HepG2 (cell line): ENCODE data around the gene METTL22. TPM values are rescaled to one million over a fixed set of nuclear protein-coding genes. Genes with fewer than 3 reads are reported as not detected.

Experiments
- CREB1 ChIP-seq, 2 experiments: fragments of 450-650 bp in 1 of 2; IDR thresholded peaks; 2 replicates each; pipeline ENCODE4 v1.6.1; 2016 to 2017; ENCODE audit warnings: control low read depth in 1 of 2, mild to moderate bottlenecking in 1 of 2, missing compliant biosample characterization in 1 of 2, missing genetic modification characterization in 1 of 2
- HDAC6 ChIP-seq: fragments of 200-600 bp; sonication (generic); IDR thresholded peaks from 2 replicates; pipeline ENCODE4 v1.7.0; 2017; ENCODE audit warnings: mild to moderate bottlenecking, antibody characterized with exemption, low read length, low read depth
- ISL2 ChIP-seq: sonication (generic); formaldehyde crosslinking; IDR thresholded peaks from 2 replicates; pipeline ENCODE4 v1.5.0; 2020; ENCODE audit warnings: missing genetic modification reagents
- NCOA5 ChIP-seq: sonication (generic); formaldehyde crosslinking; IDR thresholded peaks from 2 replicates; pipeline ENCODE4 v1.4.0; 2020; ENCODE audit warnings: missing genetic modification reagents
- PHF20 ChIP-seq: sonication (generic); formaldehyde crosslinking; IDR thresholded peaks from 2 replicates; pipeline ENCODE4 v1.5.0; 2020; ENCODE audit warnings: mild to moderate bottlenecking, missing genetic modification reagents
- RAD51 ChIP-seq: fragments of 450-650 bp; IDR thresholded peaks from 2 replicates; pipeline ENCODE4 v1.6.1; 2016; ENCODE audit warnings: borderline replicate concordance
- SIX4 ChIP-seq: sonication (generic); formaldehyde crosslinking; IDR thresholded peaks from 2 replicates; pipeline ENCODE4 v1.4.0; 2020; ENCODE audit warnings: missing genetic modification reagents
- ZNF549 ChIP-seq: sonication (generic); formaldehyde crosslinking; IDR thresholded peaks from 2 replicates; pipeline ENCODE4 v1.5.0; 2020; ENCODE audit warnings: missing genetic modification reagents
- ZNF737 ChIP-seq: sonication (generic); formaldehyde crosslinking; IDR thresholded peaks from 2 replicates; pipeline ENCODE4 v1.5.0; 2020; ENCODE audit warnings: missing genetic modification reagents, mild to moderate bottlenecking, borderline replicate concordance
- ZNF761 ChIP-seq: sonication (generic); formaldehyde crosslinking; conservative IDR thresholded peaks from 2 replicates; pipeline ENCODE4 v1.4.0; 2020; ENCODE audit warnings: mild to moderate bottlenecking, missing genetic modification reagents
- ZNF768 ChIP-seq: sonication (generic); formaldehyde crosslinking; IDR thresholded peaks from 2 replicates; pipeline ENCODE4 v1.4.0; 2020; ENCODE audit warnings: missing genetic modification reagents
- ZNF83 ChIP-seq: sonication (generic); formaldehyde crosslinking; IDR thresholded peaks from 2 replicates; pipeline ENCODE4 v1.4.0; 2020; ENCODE audit warnings: missing genetic modification reagents, mild to moderate bottlenecking, borderline replicate concordance
- polyA plus RNA-seq, 8 experiments: library from polyadenylated mRNA; depleted of rRNA in 3 of 8; stranded (reverse) in 7 of 8; unstranded in 1 of 8; fragments of >200 nt; fragmentation: Illumina TruSeq in 4 of 8; extraction: Trizol in 4 of 8; gene quantifications; 2 replicates each; pipeline versions ENCODE4 v1.2.1 to v1.2.3, GENCODE V29; 2011 to 2016; ENCODE audit warnings: low read depth in 4 of 8, missing spikeins in 1 of 8, mixed read lengths in 1 of 8; ENCODE audit not compliant: insufficient read depth in 1 of 8
- total RNA-seq, 5 experiments: library from RNA; depleted of rRNA; stranded (reverse); fragments of >200 nt; fragmentation: Illumina TruSeq; extraction: Trizol; gene quantifications; 2 replicates each; pipeline ENCODE4 v1.2.3, GENCODE V29; 2016; ENCODE audit warnings: low read depth in 1 of 5
- TF ChIP-seq, protein P1 (sequence below): sonication (generic); formaldehyde crosslinking; IDR thresholded peaks from 2 replicates; pipeline ENCODE4 v1.9.0; 2022; ENCODE audit warnings: missing genetic modification reagents, mild to moderate bottlenecking, borderline replicate concordance
- TF ChIP-seq, protein P2 (sequence below): sonication (generic); formaldehyde crosslinking; IDR thresholded peaks from 2 replicates; pipeline ENCODE4 v1.8.0; 2022; ENCODE audit warnings: mild to moderate bottlenecking, missing genetic modification reagents, moderate library complexity
- TF ChIP-seq, protein P3 (sequence below): IDR thresholded peaks from 2 replicates; pipeline ENCODE4 v1.6.1; 2012; ENCODE audit warnings: low read length, improper control_type of control experiment

The METTL22 gene
- total and polyA plus RNA-seq, 2 of the 13 experiments (the other 11 are each of a cell fraction or from before 2014, with no cell fraction given): 36.2 to 94.8 TPM

DNA sequence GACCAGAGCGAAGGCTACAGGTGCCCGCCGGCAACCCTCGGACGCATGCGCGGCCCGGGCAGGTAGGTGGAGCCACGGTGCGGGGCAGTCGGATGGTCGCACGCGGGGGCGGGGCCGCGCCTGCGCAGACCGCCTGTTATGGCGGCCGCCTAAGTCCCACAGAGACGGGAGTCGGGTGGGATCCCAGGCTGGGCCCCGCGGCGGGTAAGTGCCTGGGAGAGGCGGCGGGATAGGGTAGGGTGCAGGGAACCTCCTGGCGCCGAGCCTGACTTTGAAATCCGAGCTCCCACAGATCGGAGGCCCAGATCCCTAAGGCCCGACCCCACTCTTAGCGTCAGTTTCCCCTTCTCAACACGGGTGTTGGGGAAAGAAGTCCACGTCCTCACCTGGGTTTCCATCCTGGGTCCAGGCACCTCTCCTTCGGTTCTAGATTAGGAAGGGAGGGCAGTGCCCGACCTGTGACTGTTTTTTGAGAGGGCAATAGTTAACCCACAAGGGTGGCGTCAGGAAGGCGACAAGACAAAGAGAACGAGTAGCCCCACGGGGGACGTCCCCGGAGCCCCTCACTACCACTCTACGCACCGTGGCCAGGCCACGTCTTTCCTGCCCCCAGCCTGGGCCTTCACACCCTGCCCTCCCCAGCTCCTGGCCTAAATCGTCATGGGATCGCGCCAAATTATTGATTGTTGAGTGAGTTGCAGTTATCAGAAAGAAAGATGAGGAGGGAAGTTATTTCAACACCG, at the start of gene METTL22 (continued):
- TF ChIP-seq, protein P1, sequence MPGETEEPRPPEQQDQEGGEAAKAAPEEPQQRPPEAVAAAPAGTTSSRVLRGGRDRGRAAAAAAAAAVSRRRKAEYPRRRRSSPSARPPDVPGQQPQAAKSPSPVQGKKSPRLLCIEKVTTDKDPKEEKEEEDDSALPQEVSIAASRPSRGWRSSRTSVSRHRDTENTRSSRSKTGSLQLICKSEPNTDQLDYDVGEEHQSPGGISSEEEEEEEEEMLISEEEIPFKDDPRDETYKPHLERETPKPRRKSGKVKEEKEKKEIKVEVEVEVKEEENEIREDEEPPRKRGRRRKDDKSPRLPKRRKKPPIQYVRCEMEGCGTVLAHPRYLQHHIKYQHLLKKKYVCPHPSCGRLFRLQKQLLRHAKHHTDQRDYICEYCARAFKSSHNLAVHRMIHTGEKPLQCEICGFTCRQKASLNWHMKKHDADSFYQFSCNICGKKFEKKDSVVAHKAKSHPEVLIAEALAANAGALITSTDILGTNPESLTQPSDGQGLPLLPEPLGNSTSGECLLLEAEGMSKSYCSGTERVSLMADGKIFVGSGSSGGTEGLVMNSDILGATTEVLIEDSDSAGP: peak; percentile 71; the same call in 1 of the 2 replicates
- TF ChIP-seq ZNF549 (CRISPR knock-in tag): no peak; the same call in 1 of the 2 replicates
- TF ChIP-seq ISL2 (CRISPR knock-in tag): peak; percentile 83
- no peak for TF ChIP-seq HDAC6
- peak; percentile 49; the same call in 1 of the 2 replicates for TF ChIP-seq ZNF83 (CRISPR knock-in tag)
- TF ChIP-seq CREB1 (IDR thresholded peaks at IDR 0.05): no peak
- no peak for TF ChIP-seq CREB1 (CRISPR knock-in tag; IDR thresholded peaks at IDR 0.05)
- peak; percentile 81 for TF ChIP-seq ZNF768 (CRISPR knock-in tag)
- TF ChIP-seq PHF20: peak; percentile 89
- TF ChIP-seq, protein P2, sequence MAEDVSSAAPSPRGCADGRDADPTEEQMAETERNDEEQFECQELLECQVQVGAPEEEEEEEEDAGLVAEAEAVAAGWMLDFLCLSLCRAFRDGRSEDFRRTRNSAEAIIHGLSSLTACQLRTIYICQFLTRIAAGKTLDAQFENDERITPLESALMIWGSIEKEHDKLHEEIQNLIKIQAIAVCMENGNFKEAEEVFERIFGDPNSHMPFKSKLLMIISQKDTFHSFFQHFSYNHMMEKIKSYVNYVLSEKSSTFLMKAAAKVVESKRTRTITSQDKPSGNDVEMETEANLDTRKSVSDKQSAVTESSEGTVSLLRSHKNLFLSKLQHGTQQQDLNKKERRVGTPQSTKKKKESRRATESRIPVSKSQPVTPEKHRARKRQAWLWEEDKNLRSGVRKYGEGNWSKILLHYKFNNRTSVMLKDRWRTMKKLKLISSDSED (CRISPR knock-in tag): no peak
- TF ChIP-seq SIX4 (CRISPR knock-in tag): peak; percentile 56; the same call in 1 of the 2 replicates
- no peak for TF ChIP-seq NCOA5
- no peak for TF ChIP-seq ZNF737 (CRISPR knock-in tag)
- TF ChIP-seq ZNF761: no peak
- TF ChIP-seq, protein P3, sequence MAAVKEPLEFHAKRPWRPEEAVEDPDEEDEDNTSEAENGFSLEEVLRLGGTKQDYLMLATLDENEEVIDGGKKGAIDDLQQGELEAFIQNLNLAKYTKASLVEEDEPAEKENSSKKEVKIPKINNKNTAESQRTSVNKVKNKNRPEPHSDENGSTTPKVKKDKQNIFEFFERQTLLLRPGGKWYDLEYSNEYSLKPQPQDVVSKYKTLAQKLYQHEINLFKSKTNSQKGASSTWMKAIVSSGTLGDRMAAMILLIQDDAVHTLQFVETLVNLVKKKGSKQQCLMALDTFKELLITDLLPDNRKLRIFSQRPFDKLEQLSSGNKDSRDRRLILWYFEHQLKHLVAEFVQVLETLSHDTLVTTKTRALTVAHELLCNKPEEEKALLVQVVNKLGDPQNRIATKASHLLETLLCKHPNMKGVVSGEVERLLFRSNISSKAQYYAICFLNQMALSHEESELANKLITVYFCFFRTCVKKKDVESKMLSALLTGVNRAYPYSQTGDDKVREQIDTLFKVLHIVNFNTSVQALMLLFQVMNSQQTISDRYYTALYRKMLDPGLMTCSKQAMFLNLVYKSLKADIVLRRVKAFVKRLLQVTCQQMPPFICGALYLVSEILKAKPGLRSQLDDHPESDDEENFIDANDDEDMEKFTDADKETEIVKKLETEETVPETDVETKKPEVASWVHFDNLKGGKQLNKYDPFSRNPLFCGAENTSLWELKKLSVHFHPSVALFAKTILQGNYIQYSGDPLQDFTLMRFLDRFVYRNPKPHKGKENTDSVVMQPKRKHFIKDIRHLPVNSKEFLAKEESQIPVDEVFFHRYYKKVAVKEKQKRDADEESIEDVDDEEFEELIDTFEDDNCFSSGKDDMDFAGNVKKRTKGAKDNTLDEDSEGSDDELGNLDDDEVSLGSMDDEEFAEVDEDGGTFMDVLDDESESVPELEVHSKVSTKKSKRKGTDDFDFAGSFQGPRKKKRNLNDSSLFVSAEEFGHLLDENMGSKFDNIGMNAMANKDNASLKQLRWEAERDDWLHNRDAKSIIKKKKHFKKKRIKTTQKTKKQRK: no peak
- no peak for TF ChIP-seq RAD51
